A549 (cell line): ENCODE measurements around the gene RTP2. TPM values are rescaled to one million over a fixed set of nuclear protein-coding genes. Genes with fewer than 3 reads are reported as not detected.

Experiments
- ATAC-seq, 2 experiments: fragments of 200-7000 bp in 1 of 2; fragments of >200 bp in 1 of 2; cut with Nextera tagmentation in 1 of 2; cut with Tn5 transposase in 1 of 2; 3 replicates each; pipeline versions ENCODE4 v1.8.0 to v1.9.1; 2018 to 2020; ENCODE audit warnings: mild to moderate bottlenecking in 1 of 2, moderate library complexity in 1 of 2
- CTCF ChIA-PET: fragments of 300-600 bp; sonication (Branson Sonifier 250); formaldehyde crosslinking; extraction: SDS; loops from one replicate; lab custom pipeline; 2021; ENCODE audit warnings: antibody characterized with exemption, inconsistent platforms; lab: Yijun Ruan, JAX
- POLR2A ChIA-PET: fragments of 350-600 bp; formaldehyde crosslinking; extraction: SDS; loops from one replicate; lab custom pipeline; 2021; ENCODE audit warnings: antibody characterized with exemption, inconsistent platforms; lab: Yijun Ruan, JAX
- DNase-seq, 2 experiments: peaks; one replicate each; pipeline versions ENCODE4 v3.0.0 to v3.0.0-alpha.2; 2011 to 2016; ENCODE audit warnings: low read depth in 1 of 2, low spot score in 1 of 2
- FAIRE-seq: peaks from 2 replicates; lab custom pipeline; 2011; peaks lifted over from hg19 to GRCh38; lab: Jason Lieb, UNC
- H3K27ac ChIP-seq, 2 experiments: fragments of >200 bp; sonication (Bioruptor Twin); formaldehyde crosslinking; 3 replicates each; pipeline ENCODE4 v1.5.1; 2016 to 2017
- H3K4me1 ChIP-seq: fragments of >200 bp; sonication (Bioruptor Twin); formaldehyde crosslinking; 3 replicates; pipeline ENCODE4 v1.6.1; 2016
- H3K4me2 ChIP-seq: fragments of >200 bp; sonication (Bioruptor Twin); formaldehyde crosslinking; 3 replicates; pipeline ENCODE4 v1.6.1; 2016
- H3K4me3 ChIP-seq: fragments of >200 bp; sonication (Bioruptor Twin); formaldehyde crosslinking; 3 replicates; pipeline ENCODE4 v1.5.1; 2016
- H3K9me3 ChIP-seq: fragments of >200 bp; sonication (Bioruptor Twin); formaldehyde crosslinking; 3 replicates; pipeline ENCODE4 v1.6.1; 2016
- CBX2 ChIP-seq: fragments of 200-600 bp; sonication (generic); IDR thresholded peaks from 2 replicates; pipeline ENCODE4 v1.6.1; 2016; ENCODE audit warnings: low read depth, mild to moderate bottlenecking, borderline replicate concordance
- CBX8 ChIP-seq: fragments of 200-600 bp; sonication (generic); IDR thresholded peaks from 2 replicates; pipeline ENCODE4 v1.6.1; 2016
- CHD2 ChIP-seq: fragments of 150-350 bp; IDR thresholded peaks from 2 replicates; pipeline ENCODE4 v1.6.1; 2014; ENCODE audit warnings: low read length; ENCODE audit not compliant: partially characterized antibody
- ESRRA ChIP-seq: fragments of 150-350 bp; IDR thresholded peaks from 2 replicates; pipeline ENCODE4 v1.6.1; 2014; ENCODE audit warnings: mild to moderate bottlenecking, low read length, borderline replicate concordance
- GATA3 ChIP-seq: IDR thresholded peaks from 2 replicates; pipeline ENCODE4 v1.6.1; 2012; ENCODE audit warnings: borderline replicate concordance
- HEYL ChIP-seq: fragments of 250-450 bp; sonication (Bioruptor Pico); IDR thresholded peaks from 2 replicates; pipeline ENCODE4 v1.8.0; 2021; ENCODE audit warnings: mild to moderate bottlenecking, moderate library complexity
- HOXB13 ChIP-seq: fragments of 250-450 bp; sonication (Bioruptor Pico); IDR thresholded peaks from 2 replicates; pipeline ENCODE4 v1.5.0; 2020; ENCODE audit warnings: low read depth, mild to moderate bottlenecking, moderate library complexity
- HOXB5 ChIP-seq: fragments of 250-450 bp; sonication (Bioruptor Pico); IDR thresholded peaks from 2 replicates; pipeline ENCODE4 v1.5.0; 2020; ENCODE audit warnings: mild to moderate bottlenecking, moderate library complexity
- JUNB ChIP-seq: fragments of >200 bp; sonication (Bioruptor Twin); formaldehyde crosslinking; IDR thresholded peaks from 2 replicates; pipeline ENCODE4 v1.6.1; 2016
- KDM5A ChIP-seq: fragments of 200-600 bp; sonication (generic); IDR thresholded peaks from 2 replicates; pipeline ENCODE4 v1.6.1; 2016; ENCODE audit warnings: antibody characterized with exemption, mild to moderate bottlenecking
- MAFK ChIP-seq: fragments of 450-650 bp; IDR thresholded peaks from 2 replicates; pipeline ENCODE4 v1.6.1; 2014; ENCODE audit not compliant: partially characterized antibody
- POLR2AphosphoS2 ChIP-seq: conservative IDR thresholded peaks from 2 replicates; pipeline ENCODE4 v1.6.1; 2012; ENCODE audit warnings: low read length, improper control_type of control experiment, inconsistent platforms
- RNF2 ChIP-seq: fragments of 200-600 bp; sonication (generic); IDR thresholded peaks from 2 replicates; pipeline ENCODE4 v1.6.1; 2016; ENCODE audit warnings: low read depth, mild to moderate bottlenecking, antibody characterized with exemption, moderate library complexity, borderline replicate concordance
- ZC3H11A ChIP-seq: fragments of 450-650 bp; IDR thresholded peaks from 2 replicates; pipeline ENCODE4 v1.6.1; 2014; ENCODE audit warnings: antibody characterized with exemption, mild to moderate bottlenecking
- ZNF302 ChIP-seq: fragments of 250-450 bp; sonication (Bioruptor Pico); IDR thresholded peaks from 2 replicates; pipeline ENCODE4 v1.9.0; 2021; ENCODE audit warnings: inconsistent platforms, mild to moderate bottlenecking, moderate library complexity
- ZSCAN20 ChIP-seq: fragments of 250-450 bp; sonication (Bioruptor Pico); IDR thresholded peaks from 2 replicates; pipeline ENCODE4 v1.8.0; 2022; ENCODE audit warnings: mild to moderate bottlenecking, moderate library complexity
- WGBS: methylation state at CpG from one replicate; pipeline ENCODE4 v1.1.6; 2017; ENCODE audit errors: missing lambda C conversion rate; 5-methylcytosine and 5-hydroxymethylcytosine counted together
- polyA plus RNA-seq, 4 experiments: library from polyadenylated mRNA; depleted of rRNA in 3 of 4; stranded (reverse); fragments of >200 nt; fragmentation: RNase III in 1 of 4; extraction: RNeasy Plus Mini Kit Qiagen cat#74134 plus additional on column Dnase treatment in 1 of 4; gene quantifications; 2 replicates in 3 of 4; 3 replicates in 1 of 4; pipeline ENCODE4 v1.2.3, GENCODE V29; 2011 to 2017
- TF ChIP-seq, protein P1 (sequence below): fragments of >200 bp; sonication (Bioruptor Twin); formaldehyde crosslinking; IDR thresholded peaks from 2 replicates; pipeline ENCODE4 v1.6.1; 2016
- TF ChIP-seq, protein P2 (sequence below): fragments of >200 bp; sonication (Bioruptor Twin); formaldehyde crosslinking; IDR thresholded peaks from 3 replicates; pipeline ENCODE4 v1.6.1; 2016
- TF ChIP-seq, protein P3 (sequence below): IDR thresholded peaks from 2 replicates; pipeline ENCODE4 v1.6.1; 2012
- TF ChIP-seq, protein P4 (sequence below): fragments of 150-350 bp; IDR thresholded peaks from 2 replicates; pipeline ENCODE4 v1.6.1; 2014; ENCODE audit warnings: low read depth, mild to moderate bottlenecking, low read length

The RTP2 gene
- polyA plus RNA-seq, 2 of the 4 experiments (the other 2 are of a cell fraction), result not detected

DNA sequence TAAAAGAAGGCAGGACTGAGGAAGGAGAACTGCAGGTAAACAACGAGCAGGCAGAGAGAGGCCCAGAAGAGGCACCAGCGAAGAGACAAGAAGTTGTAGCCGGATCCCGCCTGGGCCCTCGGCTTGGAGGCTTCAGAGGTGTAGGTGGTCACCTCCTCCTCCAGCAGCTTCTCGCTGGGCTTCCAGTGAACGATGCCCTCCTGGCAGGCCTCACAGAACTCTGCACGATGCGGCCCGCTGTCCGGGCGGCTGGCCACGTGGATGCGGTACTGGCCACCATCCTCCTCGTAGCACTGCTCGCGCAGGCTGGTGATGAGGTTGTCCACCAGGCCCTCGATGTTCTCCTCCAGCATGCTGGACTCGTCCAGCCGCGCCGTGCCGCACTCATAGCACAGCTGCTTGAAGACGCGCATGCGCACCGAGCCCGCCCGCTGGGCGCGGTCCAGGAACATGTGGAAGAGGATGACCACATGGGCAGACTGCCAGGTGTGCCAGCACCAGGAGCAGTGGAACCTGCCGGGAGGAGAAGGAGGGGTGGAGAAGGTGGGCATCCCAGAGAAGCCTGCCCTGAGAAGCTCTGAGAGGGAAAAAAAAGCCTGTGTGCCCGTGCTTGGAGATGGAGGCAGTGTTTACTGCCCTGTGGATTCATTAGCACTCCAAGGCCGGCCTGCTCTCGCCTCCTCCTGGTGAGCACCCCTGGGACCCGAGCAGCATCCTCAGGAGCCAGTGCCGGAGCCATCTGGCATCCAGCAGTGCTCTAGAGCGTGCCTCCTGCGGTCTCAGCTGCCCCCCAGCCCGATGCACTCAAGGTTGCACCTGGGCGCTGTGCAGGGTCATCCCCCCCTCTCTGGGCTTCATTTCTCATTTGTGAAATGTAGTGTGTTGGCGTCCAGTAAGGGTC, 3.6 kb downstream of the RTP2 start:
- no peaks in the 10 kb centered on the region for H3K4me1 ChIP-seq
- CTCF ChIA-PET, result interaction anchor here (0.6 to 2.0 kb wide), 3 partner anchors 16 to 380 kb away, joined by 4 read pairs; no protein-coding TSS in a partner anchor
- no peak for ATAC-seq
- H3K9me3 ChIP-seq, result no peaks in the 10 kb centered on the region
- no peak overlapping the region for H3K27ac ChIP-seq
- 56% methylated on average over 11 of the region's 42 CpGs for WGBS
- H3K4me3 ChIP-seq, result no peak overlapping the region
- H3K4me2 ChIP-seq, result no peak overlapping the region
- no peak for DNase-seq
- POLR2A ChIA-PET, result no interaction called here
- FAIRE-seq, result no peak
- TF ChIP-seq CBX8 (no peak), MAFK (no peak), ESRRA (no peak), HEYL (CRISPR knock-in tag) (no peak), ZSCAN20 (CRISPR knock-in tag) (no peak), GATA3 (no peak)
- TF ChIP-seq, protein P1, sequence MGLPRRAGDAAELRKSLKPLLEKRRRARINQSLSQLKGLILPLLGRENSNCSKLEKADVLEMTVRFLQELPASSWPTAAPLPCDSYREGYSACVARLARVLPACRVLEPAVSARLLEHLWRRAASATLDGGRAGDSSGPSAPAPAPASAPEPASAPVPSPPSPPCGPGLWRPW, result no peak

DNA sequence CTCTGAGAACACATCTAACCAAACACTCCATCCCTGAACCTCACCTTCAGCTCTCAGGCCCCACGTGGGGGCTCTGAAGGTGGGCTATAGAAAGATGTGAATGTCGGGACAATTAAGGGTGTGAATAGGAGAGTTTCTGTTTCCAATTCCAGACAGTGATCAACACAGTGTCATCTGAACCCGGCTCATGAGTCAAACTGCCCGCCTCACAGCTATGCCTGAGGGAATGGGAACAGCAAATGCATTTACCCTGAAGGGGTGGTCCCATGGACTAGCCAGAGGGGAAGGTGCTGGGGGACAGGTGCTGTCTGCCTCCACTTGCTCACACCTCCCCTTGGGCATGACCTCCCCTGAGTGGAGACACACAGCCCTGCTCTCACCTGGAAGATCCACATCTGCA, 6.3 kb downstream of the RTP2 start:
- ChIA-PET POLR2A (no interaction called here), CTCF (interaction anchor here (1.4 to 1.8 kb wide), 2 partner anchors 17 to 377 kb away, joined by 7 to 9 read pairs; no protein-coding TSS in a partner anchor)
- Histone ChIP-seq H3K4me1 (no peaks in the 10 kb centered on the region), H3K4me3 (no peak overlapping the region), H3K27ac (no peak overlapping the region), H3K4me2 (no peak overlapping the region), H3K9me3 (no peaks in the 10 kb centered on the region)
- 0% methylated on average over 2 of the region's 4 CpGs for WGBS
- DNase-seq, result no peak
- no peak for TF ChIP-seq CHD2
- TF ChIP-seq, protein P2, sequence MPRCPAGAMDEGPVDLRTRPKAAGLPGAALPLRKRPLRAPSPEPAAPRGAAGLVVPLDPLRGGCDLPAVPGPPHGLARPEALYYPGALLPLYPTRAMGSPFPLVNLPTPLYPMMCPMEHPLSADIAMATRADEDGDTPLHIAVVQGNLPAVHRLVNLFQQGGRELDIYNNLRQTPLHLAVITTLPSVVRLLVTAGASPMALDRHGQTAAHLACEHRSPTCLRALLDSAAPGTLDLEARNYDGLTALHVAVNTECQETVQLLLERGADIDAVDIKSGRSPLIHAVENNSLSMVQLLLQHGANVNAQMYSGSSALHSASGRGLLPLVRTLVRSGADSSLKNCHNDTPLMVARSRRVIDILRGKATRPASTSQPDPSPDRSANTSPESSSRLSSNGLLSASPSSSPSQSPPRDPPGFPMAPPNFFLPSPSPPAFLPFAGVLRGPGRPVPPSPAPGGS, result no peak
- TF ChIP-seq HOXB5 (CRISPR knock-in tag), result no peak
- TF ChIP-seq, protein P3, sequence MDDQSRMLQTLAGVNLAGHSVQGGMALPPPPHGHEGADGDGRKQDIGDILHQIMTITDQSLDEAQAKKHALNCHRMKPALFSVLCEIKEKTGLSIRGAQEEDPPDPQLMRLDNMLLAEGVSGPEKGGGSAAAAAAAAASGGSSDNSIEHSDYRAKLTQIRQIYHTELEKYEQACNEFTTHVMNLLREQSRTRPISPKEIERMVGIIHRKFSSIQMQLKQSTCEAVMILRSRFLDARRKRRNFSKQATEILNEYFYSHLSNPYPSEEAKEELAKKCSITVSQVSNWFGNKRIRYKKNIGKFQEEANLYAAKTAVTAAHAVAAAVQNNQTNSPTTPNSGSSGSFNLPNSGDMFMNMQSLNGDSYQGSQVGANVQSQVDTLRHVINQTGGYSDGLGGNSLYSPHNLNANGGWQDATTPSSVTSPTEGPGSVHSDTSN, result no peak
- no peak for TF ChIP-seq JUNB
- TF ChIP-seq HEYL (CRISPR knock-in tag), result no peak
- TF ChIP-seq ESRRA, result no peak
- TF ChIP-seq, protein P4, sequence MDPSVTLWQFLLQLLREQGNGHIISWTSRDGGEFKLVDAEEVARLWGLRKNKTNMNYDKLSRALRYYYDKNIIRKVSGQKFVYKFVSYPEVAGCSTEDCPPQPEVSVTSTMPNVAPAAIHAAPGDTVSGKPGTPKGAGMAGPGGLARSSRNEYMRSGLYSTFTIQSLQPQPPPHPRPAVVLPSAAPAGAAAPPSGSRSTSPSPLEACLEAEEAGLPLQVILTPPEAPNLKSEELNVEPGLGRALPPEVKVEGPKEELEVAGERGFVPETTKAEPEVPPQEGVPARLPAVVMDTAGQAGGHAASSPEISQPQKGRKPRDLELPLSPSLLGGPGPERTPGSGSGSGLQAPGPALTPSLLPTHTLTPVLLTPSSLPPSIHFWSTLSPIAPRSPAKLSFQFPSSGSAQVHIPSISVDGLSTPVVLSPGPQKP, result no peak
- no peak for TF ChIP-seq ZNF302 (CRISPR knock-in tag)
- no peak; a peak in 1 of 6 replicates for ATAC-seq
- no peak for FAIRE-seq

DNA sequence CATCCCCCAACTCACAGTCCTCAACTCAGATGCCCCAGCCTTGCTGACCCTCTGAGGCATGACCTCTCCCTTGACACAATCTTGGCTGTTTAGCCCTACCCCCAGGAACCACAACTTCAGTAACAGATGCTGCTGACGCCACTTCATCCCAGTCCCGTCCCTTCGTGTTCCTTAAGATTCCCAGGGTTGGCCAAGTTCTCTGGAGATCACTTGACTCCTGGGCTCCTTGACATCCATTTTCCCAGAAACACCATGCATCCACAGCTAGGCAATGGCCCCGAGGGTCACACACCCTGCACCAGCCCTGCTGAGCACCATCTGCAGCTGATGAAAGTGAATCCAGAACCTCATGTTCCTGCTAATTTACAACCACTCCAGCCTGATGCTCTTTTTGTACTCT, 6.9 kb downstream of the RTP2 start:
- no peak for DNase-seq
- H3K27ac ChIP-seq, result no peak overlapping the region
- ATAC-seq, result no peak
- TF ChIP-seq RNF2 (no peak), HOXB13 (CRISPR knock-in tag) (no peak), POLR2AphosphoS2 (no peak), CBX2 (no peak), CHD2 (no peak), ZC3H11A (no peak), KDM5A (no peak)
- TF ChIP-seq, protein P4, result no peak
- 44% methylated on average over 4 of the region's 4 CpGs for WGBS
- H3K4me3 ChIP-seq, result no peak overlapping the region
- no peaks in the 10 kb centered on the region for H3K9me3 ChIP-seq
- H3K4me2 ChIP-seq, result no peak overlapping the region
- no peaks in the 10 kb centered on the region for H3K4me1 ChIP-seq
- CTCF ChIA-PET, result interaction anchor here (1.4 to 1.8 kb wide), 2 partner anchors 16 to 376 kb away, joined by 7 to 9 read pairs; no protein-coding TSS in a partner anchor
- POLR2A ChIA-PET, result no interaction called here
- FAIRE-seq, result no peak
